PC-3 (cell line): ENCODE measurements around the gene TLX3. TPM values are rescaled to one million over a fixed set of nuclear protein-coding genes. Genes with fewer than 3 reads are reported as not detected.

ENCODE experiments used
- ATAC-seq: fragments of 200-7000 bp; cut with Tn5 transposase; 2 replicates; pipeline ENCODE4 v1.9.1; 2020; ENCODE audit warnings: mild to moderate bottlenecking, moderate library complexity
- BruUV-seq: library from RNA; stranded (reverse); fragments of 400-500 nt; replicated peaks from 2 replicates; lab custom pipeline; 2021; lab: Mats Ljungman, UMichigan
- CTCF ChIA-PET: fragments of 300-600 bp; sonication (Branson Sonifier 250); formaldehyde crosslinking; loops from one replicate; lab custom pipeline; 2022; ENCODE audit warnings: antibody characterized with exemption; lab: Charles Lee
- POLR2A ChIA-PET: fragments of 300-600 bp; sonication (Branson Sonifier 250); formaldehyde crosslinking; loops from one replicate; lab custom pipeline; 2022; ENCODE audit warnings: antibody characterized with exemption; ENCODE audit not compliant: unreplicated experiment; lab: Charles Lee
- DNase-seq: peaks from one replicate; pipeline ENCODE4 v3.0.0-alpha.2; 2015
- H2AFZ ChIP-seq: fragments of 300-600 bp; sonication (generic); 2 replicates; pipeline ENCODE4 v1.6.0; 2016; ENCODE audit warnings: antibody characterized with exemption, low read length
- H3F3A ChIP-seq: fragments of 300-600 bp; sonication (generic); one replicate; pipeline ENCODE4 v1.6.0; 2017; ENCODE audit warnings: antibody characterized with exemption, low read length, control low read depth, mild to moderate bottlenecking; ENCODE audit not compliant: unreplicated experiment
- H3K27ac ChIP-seq: fragments of 300-600 bp; sonication (generic); 2 replicates; pipeline ENCODE4 v1.5.1; 2016; ENCODE audit warnings: mild to moderate bottlenecking, low read length
- H3K27me3 ChIP-seq: fragments of 300-600 bp; sonication (generic); 2 replicates; pipeline ENCODE4 v1.6.1; 2016; ENCODE audit warnings: low read length, mixed read lengths
- H3K36me3 ChIP-seq: fragments of 300-600 bp; sonication (generic); 2 replicates; pipeline ENCODE4 v1.6.1; 2016; ENCODE audit warnings: low read depth, mixed run types, low read length, mixed read lengths
- H3K4me1 ChIP-seq: fragments of 300-600 bp; sonication (generic); 2 replicates; pipeline ENCODE4 v1.5.1; 2016; ENCODE audit warnings: low read length; ENCODE audit not compliant: insufficient read depth
- H3K4me2 ChIP-seq: fragments of 300-600 bp; sonication (generic); 2 replicates; pipeline ENCODE4 v1.6.0; 2016; ENCODE audit warnings: low read length
- H3K4me3 ChIP-seq: fragments of 300-600 bp; sonication (generic); 2 replicates; pipeline ENCODE4 v1.5.1; 2016; ENCODE audit warnings: mild to moderate bottlenecking, low read length, mixed read lengths
- H3K79me2 ChIP-seq: fragments of 300-600 bp; sonication (generic); 2 replicates; pipeline ENCODE4 v1.6.1; 2017; ENCODE audit warnings: low read length, mixed read lengths
- H3K9ac ChIP-seq: fragments of 300-600 bp; sonication (generic); 2 replicates; pipeline ENCODE4 v1.6.0; 2016; ENCODE audit warnings: mild to moderate bottlenecking, low read length
- H3K9me2 ChIP-seq: fragments of 300-600 bp; sonication (generic); replicated peaks from 2 replicates; pipeline ENCODE4 v1.6.1; 2016; ENCODE audit warnings: mixed run types, low read length, mixed read lengths
- H3K9me3 ChIP-seq: fragments of 300-600 bp; sonication (generic); 2 replicates; pipeline ENCODE4 v1.6.1; 2016; ENCODE audit warnings: low read length, mixed read lengths
- H4K20me1 ChIP-seq: fragments of 300-600 bp; sonication (generic); 2 replicates; pipeline ENCODE4 v1.6.1; 2016; ENCODE audit warnings: low read length, mixed read lengths
- EZH2 ChIP-seq: fragments of 300-600 bp; sonication (generic); IDR thresholded peaks from one replicate; pipeline ENCODE4 v1.6.1; 2017; ENCODE audit warnings: antibody characterized with exemption, mild to moderate bottlenecking, low read length; ENCODE audit not compliant: unreplicated experiment
- EZH2phosphoT487 ChIP-seq: fragments of 300-600 bp; sonication (generic); IDR thresholded peaks from 2 replicates; pipeline ENCODE4 v1.6.1; 2018; ENCODE audit warnings: mild to moderate bottlenecking, antibody characterized with exemption, low read length, borderline replicate concordance
- intact Hi-C: fragments of 100-400 bp; cut with micrococcal nuclease; formaldehyde crosslinking; loops from 2 replicates; pipeline ENCODE4 v1.9.0; 2023
- total RNA-seq: library from RNA; depleted of rRNA; stranded (reverse); fragments of >200 nt; gene quantifications from 2 replicates; pipeline ENCODE4 v1.2.3, GENCODE V29; 2014
- TF ChIP-seq, protein P1 (sequence below): fragments of 300-600 bp; sonication (generic); conservative IDR thresholded peaks from 2 replicates; pipeline ENCODE4 v1.5.1; 2017; ENCODE audit warnings: antibody characterized with exemption, low read depth, mild to moderate bottlenecking, low read length

TLX3 gene
- total RNA-seq, 1 experiment from 2014 or later, result not detected

DNA sequence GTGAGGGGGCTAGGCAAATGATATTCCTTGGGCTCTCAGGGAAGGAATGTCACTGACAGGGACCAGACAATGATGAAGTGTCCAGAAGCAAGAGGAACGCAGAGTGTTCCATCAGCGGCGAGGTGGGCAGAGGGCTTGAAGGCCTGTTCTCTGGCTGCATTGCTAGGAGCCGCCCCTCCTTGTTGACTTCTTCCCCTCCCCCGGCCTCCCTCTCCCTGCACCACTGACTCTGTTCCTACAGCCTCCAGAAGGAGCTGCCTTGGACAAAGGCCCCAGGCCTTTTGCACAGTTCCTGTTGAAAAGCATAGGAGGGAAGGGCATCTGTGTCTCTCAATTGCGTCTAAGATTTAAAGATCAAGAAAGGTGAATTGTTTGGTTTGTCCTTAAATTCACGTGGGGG lies 12.4 kb downstream of the TLX3 start:
- intact Hi-C loops, result no loop called here
- DNase-seq, result no peak
- Histone ChIP-seq H4K20me1 (no peaks in the 10 kb centered on the region), H3K9ac (no peak overlapping the region), H3K79me2 (no peaks in the 10 kb centered on the region), H3K9me3 (no peaks in the 10 kb centered on the region), H2AFZ (no peak overlapping the region), H3K27ac (no peak overlapping the region), H3K27me3 (peaks cover 61% of the 10 kb centered on the region), H3K36me3 (no peaks in the 10 kb centered on the region), H3K9me2 (no peaks in the 10 kb centered on the region), H3F3A (no peaks in the 10 kb centered on the region), H3K4me2 (no peak overlapping the region), H3K4me1 (peaks cover 3% of the 10 kb centered on the region; the same call in 1 of the 2 replicates), H3K4me3 (no peak overlapping the region)
- no peak for ATAC-seq
- BruUV-seq, result no TSS peak
- no peak for TF ChIP-seq EZH2
- no peak for TF ChIP-seq EZH2phosphoT487
- TF ChIP-seq, protein P1, sequence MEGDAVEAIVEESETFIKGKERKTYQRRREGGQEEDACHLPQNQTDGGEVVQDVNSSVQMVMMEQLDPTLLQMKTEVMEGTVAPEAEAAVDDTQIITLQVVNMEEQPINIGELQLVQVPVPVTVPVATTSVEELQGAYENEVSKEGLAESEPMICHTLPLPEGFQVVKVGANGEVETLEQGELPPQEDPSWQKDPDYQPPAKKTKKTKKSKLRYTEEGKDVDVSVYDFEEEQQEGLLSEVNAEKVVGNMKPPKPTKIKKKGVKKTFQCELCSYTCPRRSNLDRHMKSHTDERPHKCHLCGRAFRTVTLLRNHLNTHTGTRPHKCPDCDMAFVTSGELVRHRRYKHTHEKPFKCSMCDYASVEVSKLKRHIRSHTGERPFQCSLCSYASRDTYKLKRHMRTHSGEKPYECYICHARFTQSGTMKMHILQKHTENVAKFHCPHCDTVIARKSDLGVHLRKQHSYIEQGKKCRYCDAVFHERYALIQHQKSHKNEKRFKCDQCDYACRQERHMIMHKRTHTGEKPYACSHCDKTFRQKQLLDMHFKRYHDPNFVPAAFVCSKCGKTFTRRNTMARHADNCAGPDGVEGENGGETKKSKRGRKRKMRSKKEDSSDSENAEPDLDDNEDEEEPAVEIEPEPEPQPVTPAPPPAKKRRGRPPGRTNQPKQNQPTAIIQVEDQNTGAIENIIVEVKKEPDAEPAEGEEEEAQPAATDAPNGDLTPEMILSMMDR, result no peak
- ChIA-PET CTCF (no interaction called here), POLR2A (no interaction called here)

GRCh38 chr5:171322527-171322926 lies 13.5 kb downstream of the TLX3 start:
- H3K4me2 ChIP-seq, result no peak overlapping the region
- peaks cover 3% of the 10 kb centered on the region; the same call in 1 of the 2 replicates for H3K4me1 ChIP-seq
- ATAC-seq, result no peak
- no peak overlapping the region for H2AFZ ChIP-seq
- TF ChIP-seq EZH2phosphoT487 (no peak), EZH2 (no peak)
- TF ChIP-seq, protein P1, result no peak
- no peaks in the 10 kb centered on the region for H3F3A ChIP-seq
- BruUV-seq, result no TSS peak
- H3K79me2 ChIP-seq, result no peaks in the 10 kb centered on the region
- no peaks in the 10 kb centered on the region for H3K36me3 ChIP-seq
- H3K27ac ChIP-seq, result no peak overlapping the region
- no peak overlapping the region for H3K4me3 ChIP-seq
- no peak for DNase-seq
- H3K9me3 ChIP-seq, result no peaks in the 10 kb centered on the region
- CTCF ChIA-PET, result no interaction called here
- POLR2A ChIA-PET, result no interaction called here
- H3K9me2 ChIP-seq, result no peaks in the 10 kb centered on the region
- intact Hi-C loops, result no loop called here
- no peak overlapping the region for H3K9ac ChIP-seq
- no peaks in the 10 kb centered on the region for H4K20me1 ChIP-seq
- peaks cover 68% of the 10 kb centered on the region for H3K27me3 ChIP-seq

- no peaks in the 10 kb centered on the region for H3K36me3 ChIP-seq
- CTCF ChIA-PET, result no interaction called here
- H3K9me3 ChIP-seq, result no peaks in the 10 kb centered on the region
- no peak overlapping the region for H3K4me2 ChIP-seq
- no peaks in the 10 kb centered on the region for H3K9me2 ChIP-seq
- BruUV-seq, result no TSS peak
- H3K4me3 ChIP-seq, result no peak overlapping the region
- POLR2A ChIA-PET, result no interaction called here
- H3K4me1 ChIP-seq, result peaks cover 3% of the 10 kb centered on the region; the same call in 1 of the 2 replicates
- H4K20me1 ChIP-seq, result no peaks in the 10 kb centered on the region
- H3K79me2 ChIP-seq, result no peaks in the 10 kb centered on the region
- TF ChIP-seq EZH2 (no peak), EZH2phosphoT487 (no peak)
- TF ChIP-seq, protein P1, result no peak
- intact Hi-C loops, result no loop called here
- H3K9ac ChIP-seq, result no peak overlapping the region
- no peak overlapping the region for H2AFZ ChIP-seq
- peaks cover 69% of the 10 kb centered on the region for H3K27me3 ChIP-seq
- H3K27ac ChIP-seq, result no peak overlapping the region
- no peak for ATAC-seq
- DNase-seq, result no peak
- no peaks in the 10 kb centered on the region for H3F3A ChIP-seq
Observed at GRCh38 chr5:171323007-171323406, 14.0 kb downstream of the TLX3 start.
